GM18907 (cell line): ENCODE data around the gene ZNF723.
"Not testable (repeated sequence)": the region's sequence is repeated elsewhere in the genome, so short reads cannot be mapped to it uniquely, and the experiment has no call there.

ENCODE experiments used
- ATAC-seq: cut with Tn5 transposase; IDR thresholded peaks from one replicate; pipeline ENCODE4 v1.9.1; 2021; ENCODE audit warnings: mild to moderate bottlenecking, moderate library complexity; ENCODE audit not compliant: unreplicated experiment

ZNF723 gene

DNA sequence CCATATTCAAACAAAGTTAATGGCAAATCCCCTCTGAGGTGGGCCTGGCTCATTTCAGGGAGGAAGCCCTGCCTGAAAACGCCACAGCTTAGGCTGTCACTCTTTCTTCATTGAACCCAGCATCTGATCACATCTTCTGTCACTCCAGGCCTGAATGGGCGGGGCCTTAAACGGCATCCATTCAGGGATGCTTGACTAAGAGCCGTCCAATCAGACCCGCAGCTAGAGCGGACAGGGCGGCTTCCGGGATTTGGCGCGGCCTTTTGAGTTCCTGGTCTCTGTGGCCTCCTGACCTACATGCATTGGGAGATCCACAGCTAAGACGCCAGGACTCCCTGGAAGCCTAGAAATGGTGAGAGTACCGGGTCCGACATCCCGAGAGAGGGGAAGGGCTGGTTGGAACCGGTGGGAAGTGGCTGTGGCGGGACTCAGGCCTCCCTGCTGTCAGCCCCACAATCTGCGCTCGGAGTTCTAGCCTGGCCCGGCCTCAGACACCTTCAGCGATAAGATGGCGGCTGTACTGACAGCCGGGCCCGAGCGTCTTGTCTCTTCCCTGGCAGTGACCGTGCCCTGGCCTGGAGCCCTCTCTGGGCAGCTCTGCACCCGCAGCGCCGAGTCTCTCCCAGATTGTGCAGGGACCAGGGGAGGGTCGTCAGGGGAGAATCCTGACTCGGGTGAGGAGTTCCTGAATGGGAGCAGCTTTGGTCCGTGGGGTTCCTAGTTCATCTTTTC is at the start of gene ZNF723:
ZNF723 (plus strand) TSS at position 261 of the 732 bp plus-strand sequence; CDS start at position 350, 89 bp downstream.
- no peak for ATAC-seq

DNA sequence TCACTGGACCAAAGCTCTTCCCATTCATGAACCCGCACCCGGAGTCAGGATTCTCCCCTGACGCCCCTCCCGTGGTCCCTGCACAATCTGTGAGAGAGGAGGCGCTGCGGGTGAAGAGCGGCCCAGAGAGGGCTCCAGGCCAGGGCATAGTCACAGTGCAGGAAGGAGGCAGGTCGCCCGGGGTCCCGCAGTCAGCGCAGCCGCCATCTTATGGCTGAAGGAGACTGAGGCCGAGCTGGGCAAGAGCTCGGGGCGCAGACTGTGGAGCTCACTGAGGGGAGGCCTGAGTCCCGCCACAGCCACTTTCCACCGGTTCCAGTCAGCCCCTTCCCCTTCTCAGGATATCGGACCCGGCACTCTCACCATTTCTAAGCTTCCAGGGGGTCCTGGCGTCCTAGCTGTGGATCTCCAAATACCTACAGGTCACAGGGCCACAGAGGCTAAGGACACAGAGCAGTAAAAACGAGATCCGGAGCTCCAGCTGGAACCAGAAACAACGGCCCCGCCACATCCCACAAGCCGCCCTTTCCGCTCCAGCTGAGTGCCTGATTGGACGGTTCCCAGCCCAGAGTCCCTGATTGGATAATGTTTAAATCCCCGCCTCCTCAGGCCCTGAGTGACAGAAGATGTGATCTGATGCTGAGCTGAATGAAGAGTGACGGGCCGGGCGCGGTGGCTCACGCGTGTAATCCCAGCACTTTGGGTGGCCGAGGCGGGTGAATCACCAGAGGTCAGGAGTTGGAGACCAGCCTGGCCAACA is 48.3 kb upstream of the ZNF723 start, which contains the start of gene ZNF99:
ZNF99 (minus strand) TSS at position 501 of the 760 bp plus-strand sequence; CDS start at position 366, 135 bp downstream.
- ATAC-seq = no peak

DNA sequence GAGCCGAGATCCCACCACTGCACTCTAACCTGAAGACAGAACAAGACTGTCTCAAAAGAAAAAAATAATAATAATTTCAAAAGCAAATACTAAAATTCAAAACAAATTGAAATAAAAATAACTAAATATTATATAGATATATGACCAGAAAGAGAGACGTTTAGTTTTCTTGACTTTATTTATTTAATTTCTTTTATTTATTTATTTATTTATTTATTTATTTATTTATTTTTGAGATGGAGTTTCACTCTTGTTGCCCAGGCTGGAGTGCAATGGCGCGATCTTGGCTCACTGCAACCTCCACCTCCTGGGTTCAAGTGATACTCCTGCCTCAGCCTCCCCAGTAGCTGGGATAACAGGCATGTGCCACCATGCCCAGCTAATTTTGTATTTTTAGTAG is 39.2 kb upstream of the ZNF723 start:
- ATAC-seq = not testable (repeated sequence)

DNA sequence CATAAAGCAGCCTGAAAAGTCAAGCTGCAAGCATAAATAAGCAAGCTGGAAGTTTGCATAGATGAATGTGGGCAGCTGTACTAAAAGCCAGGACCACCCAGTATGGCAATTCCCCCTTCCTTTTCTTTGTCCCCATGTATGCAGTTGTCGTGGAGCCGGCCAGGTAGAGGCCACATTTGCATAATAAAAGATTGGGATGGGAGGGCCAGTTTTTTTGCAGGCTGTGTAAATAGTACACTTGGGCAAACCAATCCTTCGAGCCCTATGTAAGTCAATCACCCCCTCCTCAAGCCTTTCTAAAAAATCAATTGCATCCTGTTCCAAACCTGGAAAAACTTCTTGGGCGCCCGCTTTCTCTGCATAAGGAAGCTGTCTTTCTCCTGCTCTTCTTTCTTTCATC is 35.1 kb upstream of the ZNF723 start:
- ATAC-seq = no peak

DNA sequence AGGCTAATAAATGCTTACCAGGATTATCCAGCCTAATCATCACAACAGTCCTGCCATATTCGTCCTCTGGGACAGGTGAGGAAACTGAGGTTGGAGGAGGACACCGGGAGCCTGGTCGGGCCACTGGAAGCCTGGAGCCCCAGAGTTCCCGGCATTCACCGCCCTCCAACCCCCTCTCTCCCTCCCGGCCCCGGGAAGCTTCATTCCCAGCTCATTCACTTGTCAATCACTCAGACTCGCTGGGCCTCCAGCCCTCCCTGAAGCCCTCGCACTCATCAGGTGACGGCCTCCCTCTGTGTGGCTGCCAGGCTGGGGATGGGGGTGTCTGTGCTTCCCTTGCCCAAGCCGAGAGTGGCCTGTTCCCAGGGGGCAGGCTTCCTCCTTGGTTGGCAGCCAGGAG is 25.7 kb upstream of the ZNF723 start:
- no peak for ATAC-seq

DNA sequence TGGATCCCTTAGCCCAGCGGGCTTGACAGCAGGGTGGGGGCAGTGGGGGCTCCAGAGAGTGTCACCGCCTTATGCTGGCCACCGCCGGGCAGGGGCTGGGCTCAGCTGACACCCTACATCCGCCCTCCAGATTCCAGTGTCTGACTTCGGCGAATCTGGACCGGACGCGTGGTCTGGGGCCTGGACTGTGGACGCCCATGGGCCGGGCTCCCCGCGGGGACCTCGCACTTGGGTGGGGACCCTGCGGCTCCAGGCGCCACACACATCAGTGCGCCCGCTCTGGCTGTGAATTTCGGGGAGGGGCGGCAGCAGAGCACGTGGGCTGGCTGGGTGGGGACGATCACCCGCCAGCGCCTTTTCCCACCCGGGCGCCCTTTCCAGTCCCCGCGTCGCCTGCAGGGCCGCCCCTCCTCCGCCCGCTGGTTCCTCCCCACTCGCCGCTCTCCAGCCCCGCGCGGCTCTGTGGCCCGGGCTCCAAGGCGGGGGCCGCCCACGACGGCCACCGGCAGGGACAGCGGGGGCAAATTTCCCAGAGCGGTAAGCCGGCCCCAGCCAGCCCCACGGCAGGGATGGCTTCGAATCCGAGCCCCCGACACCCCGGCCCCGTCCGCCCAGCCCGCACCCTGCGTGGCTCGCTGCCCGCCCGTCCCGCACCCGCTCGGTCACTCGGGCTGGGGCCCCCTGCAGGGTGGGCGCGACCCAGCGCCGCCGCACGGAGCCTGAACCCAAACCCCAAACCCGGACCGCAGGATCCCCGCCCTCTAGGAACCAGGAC is 24.8 kb upstream of the ZNF723 start:
- ATAC-seq = no peak

DNA sequence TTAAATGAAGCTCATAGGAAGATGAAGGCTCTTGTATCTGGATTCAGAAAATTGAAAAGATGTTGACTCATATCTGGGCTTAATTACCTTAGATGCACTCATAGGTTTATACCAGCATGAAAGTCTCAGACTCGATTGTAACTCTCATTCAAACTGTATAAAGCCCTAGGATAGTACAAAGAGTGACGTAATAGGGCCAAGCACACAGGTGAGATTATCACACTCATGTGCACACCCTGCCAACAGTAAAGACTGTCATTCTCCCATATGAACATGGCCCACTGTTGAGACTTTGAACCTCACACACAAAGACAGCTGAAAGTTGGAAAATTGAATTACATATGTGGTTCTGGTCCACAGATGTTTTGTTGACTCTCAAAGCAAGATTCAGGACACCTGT is 18.0 kb upstream of the ZNF723 start:
- no peak for ATAC-seq

DNA sequence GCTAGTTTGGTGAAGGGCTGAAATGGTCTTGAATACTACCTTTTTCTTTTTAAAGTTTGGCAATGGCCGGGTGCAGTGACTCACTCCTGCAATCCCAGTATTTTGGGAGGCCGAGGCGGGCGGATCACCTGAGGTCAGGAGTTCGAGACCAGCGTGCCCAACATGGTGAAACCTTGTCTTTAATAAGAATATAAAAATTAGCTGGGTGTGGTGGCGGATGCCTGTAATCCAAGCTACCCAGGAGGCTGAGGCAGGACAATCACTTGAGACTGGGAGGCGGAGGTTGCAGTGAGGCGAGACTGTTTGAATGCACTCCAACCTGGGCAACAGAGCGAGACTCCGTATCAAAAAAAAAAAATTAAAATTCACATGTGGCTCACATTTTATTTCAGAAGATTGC is 880 bp upstream of the ZNF723 start:
- ATAC-seq = no peak

DNA sequence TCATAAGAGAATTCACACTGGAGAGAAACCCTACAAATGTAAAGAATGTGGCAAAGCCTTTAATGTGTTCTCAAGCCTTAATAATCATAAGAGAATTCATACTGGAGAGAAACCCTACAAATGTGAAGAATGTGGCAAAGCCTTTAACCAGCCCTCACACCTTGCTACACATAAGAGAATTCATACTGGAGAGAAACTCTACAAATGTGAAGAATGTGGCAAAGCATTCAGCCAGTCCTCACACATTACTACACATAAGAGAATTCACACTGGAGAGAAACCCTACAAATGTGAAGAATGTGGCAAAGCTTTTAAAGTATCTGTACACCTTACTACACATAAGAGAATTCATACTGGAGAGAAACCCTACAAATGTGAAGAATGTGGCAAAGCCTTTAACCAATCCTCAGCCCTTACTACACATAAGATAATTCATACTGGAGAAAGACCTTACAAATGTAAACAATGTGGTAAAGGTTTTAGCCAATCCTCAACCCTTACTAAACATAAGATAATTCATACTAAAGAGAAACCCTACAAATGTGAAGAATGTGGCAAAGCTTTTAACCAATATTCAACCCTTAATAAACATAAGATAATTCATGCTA is 25.7 kb downstream of the ZNF723 start:
- not testable (repeated sequence) for ATAC-seq

DNA sequence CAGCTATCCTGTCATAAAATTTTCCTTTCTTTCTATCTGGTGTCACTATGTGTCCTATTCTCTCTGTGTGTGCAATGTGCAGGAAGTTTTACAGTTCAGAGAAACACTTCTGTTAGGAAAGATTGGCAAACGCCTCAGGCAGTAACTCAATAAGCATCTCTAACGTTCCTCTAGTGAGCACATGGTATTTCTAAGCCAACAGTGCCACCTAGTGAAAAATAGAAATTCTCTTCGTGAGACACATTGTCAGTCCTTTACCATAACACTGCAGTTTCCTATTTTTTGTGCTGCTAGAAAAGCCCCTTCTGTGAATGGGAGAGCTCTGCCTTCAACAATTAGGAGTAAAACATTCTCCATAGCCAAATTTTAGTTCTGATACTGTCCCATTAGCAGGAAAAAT is 50.7 kb downstream of the ZNF723 start:
- no peak for ATAC-seq

DNA sequence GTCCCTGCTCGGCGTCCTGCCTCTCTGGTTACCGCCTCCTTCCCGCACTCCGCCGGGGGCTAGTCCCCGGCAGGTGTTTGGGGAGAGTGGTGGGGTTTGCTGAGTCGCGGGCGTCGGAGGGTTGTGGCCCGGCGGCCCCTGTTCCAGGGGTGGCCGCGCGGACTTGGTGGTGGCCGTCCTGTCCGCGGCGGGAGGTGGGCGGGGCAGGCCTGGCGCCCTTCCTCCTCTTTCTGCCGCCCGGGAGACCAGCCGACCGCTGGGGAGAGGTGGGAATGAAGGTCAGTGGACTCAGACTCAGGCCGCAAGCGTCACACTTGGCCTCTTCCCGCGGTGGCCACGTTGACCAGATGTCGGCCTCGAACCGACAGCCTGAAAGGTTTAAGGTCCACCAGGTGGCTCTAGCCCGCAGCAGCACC is 61.8 kb downstream of the ZNF723 start:
- no peak for ATAC-seq

DNA sequence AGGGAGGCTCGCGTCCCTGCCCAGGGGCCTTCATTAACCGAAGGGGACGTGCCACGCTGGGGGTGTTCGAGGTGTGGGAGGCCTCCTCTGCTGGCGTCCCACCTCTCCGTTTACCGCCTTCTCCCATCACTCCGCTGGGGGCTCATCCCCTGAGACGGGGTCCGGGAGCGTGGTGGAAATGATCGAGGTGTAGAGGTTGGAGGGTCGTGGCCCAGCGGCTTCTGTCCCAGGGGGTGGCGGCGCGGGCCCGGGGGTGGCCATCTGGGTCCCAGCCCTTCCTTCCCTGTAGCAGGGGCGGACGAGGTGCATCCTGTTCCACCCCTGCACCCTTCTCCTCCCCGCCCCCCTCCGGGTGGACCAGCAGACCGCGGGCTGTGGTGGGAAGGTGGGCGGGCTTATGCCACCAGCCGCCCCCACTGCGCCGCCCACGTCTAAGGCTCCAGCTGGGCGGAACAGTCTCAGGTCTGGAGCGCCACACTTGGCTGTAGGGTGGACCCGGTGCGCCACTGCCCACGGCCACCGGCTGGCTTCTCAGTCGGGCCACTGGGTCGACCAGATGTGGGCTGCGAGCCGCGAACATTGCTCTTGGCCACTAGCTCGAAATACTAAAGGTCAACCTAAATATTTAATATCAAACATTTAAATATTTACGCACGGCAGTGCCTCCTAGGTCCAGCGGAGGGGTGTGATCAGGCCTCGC is 69.5 kb downstream of the ZNF723 start:
- no peak for ATAC-seq
